Measurements from ENCODE around the gene STAP1.
A peak's percentile ranks its signal among the peaks of the same experiment; 100 is the strongest.
"Not testable (repeated sequence)": the region's sequence is repeated elsewhere in the genome, so short reads cannot be mapped to it uniquely, and the experiment has no call there.

The STAP1 gene

GRCh38 chr4:67558493-67558892 lies at the start of gene STAP1:
Gene STAP1, plus strand, starts transcription at chr4:67558727. Its CDS starts 83 bp downstream, at chr4:67558810.
- DNase-seq = no peak

- no peak for DNase-seq
Measured at GRCh38 chr4:67512501-67512900, 46.0 kb upstream of the STAP1 start.

- no peak for DNase-seq
Measured at GRCh38 chr4:67520141-67520540, 38.4 kb upstream of the STAP1 start.

GRCh38 chr4:67521506-67521905 lies 37.0 kb upstream of the STAP1 start:
- no peak for DNase-seq

- no peak for DNase-seq
Measured at GRCh38 chr4:67522230-67522629, 36.3 kb upstream of the STAP1 start.

GRCh38 chr4:67522851-67523671 lies 35.5 kb upstream of the STAP1 start:
- no peak for DNase-seq

GRCh38 chr4:67524140-67524539 lies 34.4 kb upstream of the STAP1 start:
- not testable (repeated sequence) for DNase-seq

- no peak for DNase-seq
Measured at GRCh38 chr4:67531379-67531962, 27.1 kb upstream of the STAP1 start.

GRCh38 chr4:67532397-67532796 lies 26.1 kb upstream of the STAP1 start:
- not testable (repeated sequence) for DNase-seq

- DNase-seq = no peak
Measured at GRCh38 chr4:67533112-67533511, 25.4 kb upstream of the STAP1 start.

- DNase-seq = no peak
Measured at GRCh38 chr4:67535280-67535840, 23.2 kb upstream of the STAP1 start.

- no peak for DNase-seq
Measured at GRCh38 chr4:67539830-67540229, 18.7 kb upstream of the STAP1 start.

GRCh38 chr4:67542076-67542475 lies 16.5 kb upstream of the STAP1 start:
- no peak for DNase-seq

- DNase-seq = peak; percentile 89
Measured at GRCh38 chr4:67545199-67546003, 13.1 kb upstream of the STAP1 start, which contains the start of gene CENPC. Gene CENPC, minus strand, starts transcription at chr4:67545503. Its CDS starts 148 bp downstream, at chr4:67545355.

GRCh38 chr4:67546004-67546356 lies 12.5 kb upstream of the STAP1 start:
- DNase-seq = no peak

GRCh38 chr4:67546971-67547370 lies 11.6 kb upstream of the STAP1 start:
- DNase-seq = no peak

GRCh38 chr4:67549123-67549522 lies 9.4 kb upstream of the STAP1 start:
- no peak for DNase-seq

- no peak for DNase-seq
Measured at GRCh38 chr4:67550451-67550850, 8.1 kb upstream of the STAP1 start.

- DNase-seq = no peak
Measured at GRCh38 chr4:67550857-67551256, 7.7 kb upstream of the STAP1 start.

- DNase-seq = not testable (repeated sequence)
Measured at GRCh38 chr4:67552146-67552792, 6.3 kb upstream of the STAP1 start.

- DNase-seq = no peak
Measured at GRCh38 chr4:67554096-67554495, 4.4 kb upstream of the STAP1 start.

GRCh38 chr4:67555447-67555846 lies 3.1 kb upstream of the STAP1 start:
- no peak for DNase-seq

GRCh38 chr4:67556436-67556835 lies 2.1 kb upstream of the STAP1 start:
- no peak for DNase-seq

Data from activated CD4-positive, alpha-beta T cell treated with anti-CD3 and anti-CD28 coated beads, Interleukin-2, amount 50 U/mL, for 1 hour (primary cell).